H1 (cell line): ENCODE measurements around the gene AGPAT2. TPM values are rescaled to one million over a fixed set of nuclear protein-coding genes. Genes with fewer than 3 reads are reported as not detected.

Source experiments
- CTCF ChIA-PET: fragments of 300-600 bp; sonication (Branson Sonifier 250); formaldehyde crosslinking; loops from one replicate; lab custom pipeline; 2021; ENCODE audit not compliant: partially characterized antibody; lab: Charles Lee
- POLR2A ChIA-PET: fragments of 300-600 bp; sonication (Branson Sonifier 250); formaldehyde crosslinking; loops from one replicate; lab custom pipeline; 2021; ENCODE audit warnings: inconsistent platforms; ENCODE audit not compliant: partially characterized antibody; lab: Charles Lee
- DNase-seq, 2 experiments: peaks; one replicate each; pipeline versions ENCODE4 v3.0.0 to v3.0.0-alpha.2; 2010 to 2022; ENCODE audit warnings: low spot score in 2 of 2, low read depth in 1 of 2, mixed read lengths in 1 of 2
- FAIRE-seq: peaks from 2 replicates; lab custom pipeline; 2011; peaks lifted over from hg19 to GRCh38; lab: Jason Lieb, UNC
- H2AFZ ChIP-seq: 2 replicates; pipeline ENCODE4 v1.8.1; 2012; ENCODE audit warnings: low read length, inconsistent platforms
- H2AK5ac ChIP-seq: 2 replicates; pipeline ENCODE4 v1.6.1; 2013; ENCODE audit warnings: low read depth, low read length
- H2BK120ac ChIP-seq: replicated peaks from 2 replicates; pipeline ENCODE3; 2013; ENCODE audit warnings: low read depth, low read length, inconsistent platforms
- H2BK12ac ChIP-seq: 2 replicates; pipeline ENCODE4 v1.6.1; 2013; ENCODE audit warnings: low read depth, low read length
- H2BK15ac ChIP-seq: 2 replicates; pipeline ENCODE4 v1.6.1; 2013; ENCODE audit warnings: low read length
- H2BK20ac ChIP-seq: 2 replicates; pipeline ENCODE4 v1.6.1; 2013; ENCODE audit warnings: low read length
- H2BK5ac ChIP-seq: 2 replicates; pipeline ENCODE4 v1.6.1; 2013; ENCODE audit warnings: low read depth, low read length
- H3K14ac ChIP-seq: 2 replicates; pipeline ENCODE4 v1.6.1; 2013; ENCODE audit warnings: inconsistent platforms; ENCODE audit not compliant: insufficient read length
- H3K18ac ChIP-seq: 2 replicates; pipeline ENCODE4 v1.6.1; 2013; ENCODE audit warnings: low read length; ENCODE audit errors: extremely low read depth
- H3K23ac ChIP-seq: 2 replicates; pipeline ENCODE4 v1.6.1; 2013; ENCODE audit warnings: inconsistent platforms; ENCODE audit not compliant: insufficient read length
- H3K23me2 ChIP-seq: 2 replicates; pipeline ENCODE4 v1.6.1; 2013; ENCODE audit warnings: low read depth, low read length
- H3K27ac ChIP-seq: 2 replicates; pipeline ENCODE4 v1.6.1; 2011; ENCODE audit warnings: low read depth, low read length, inconsistent platforms
- H3K27me3 ChIP-seq, 4 experiments: replicated peaks in 1 of 4; 1 replicate in 1 of 4; 2 replicates in 3 of 4; pipeline versions ENCODE4 v1.6.1 to v1.8.1; 2011 to 2013; ENCODE audit warnings: low read length in 3 of 4, mild to moderate bottlenecking in 3 of 4, inconsistent platforms in 2 of 4, mixed read lengths in 2 of 4, moderate library complexity in 1 of 4; ENCODE audit not compliant: control insufficient read depth in 3 of 4, insufficient read depth in 3 of 4; ENCODE audit errors: extremely low read depth in 1 of 4
- H3K36me3 ChIP-seq, 4 experiments: 2 replicates each; pipeline versions ENCODE4 v1.6.1 to v1.8.1; 2011 to 2013; ENCODE audit warnings: mild to moderate bottlenecking in 4 of 4, low read length in 3 of 4, moderate library complexity in 2 of 4, control low read depth in 1 of 4, inconsistent platforms in 1 of 4; ENCODE audit not compliant: insufficient read depth in 4 of 4, control insufficient read depth in 2 of 4
- H3K4ac ChIP-seq: replicated peaks from 2 replicates; pipeline ENCODE3; 2013; ENCODE audit warnings: low read length, low read depth, mixed read lengths, inconsistent platforms; ENCODE audit not compliant: insufficient read length
- H3K4me1 ChIP-seq, 4 experiments: replicated peaks in 1 of 4; 1 replicate in 1 of 4; 2 replicates in 3 of 4; pipeline versions ENCODE4 v1.6.1 to v1.8.1; 2011 to 2013; ENCODE audit warnings: low read length in 3 of 4, inconsistent platforms in 2 of 4, mixed read lengths in 1 of 4; ENCODE audit not compliant: insufficient read depth in 4 of 4, control insufficient read depth in 3 of 4
- H3K4me2 ChIP-seq, 2 experiments: 2 replicates each; pipeline versions ENCODE4 v1.6.1 to v1.8.1; 2011 to 2013; ENCODE audit warnings: low read depth in 2 of 2, low read length in 2 of 2, control low read depth in 1 of 2, inconsistent platforms in 1 of 2, mild to moderate bottlenecking in 1 of 2; ENCODE audit not compliant: insufficient read depth in 1 of 2
- H3K4me3 ChIP-seq, 4 experiments: fragments of 200-600, 300-600 bp in 1 of 4; sonication (generic), shearing (Covaris generic), sonication (Bioruptor Twin) in 1 of 4; 2 replicates each; pipeline versions ENCODE4 v1.5.1 to v1.8.1; 2011 to 2016; ENCODE audit warnings: low read length in 4 of 4, low read depth in 3 of 4, control low read depth in 2 of 4, inconsistent platforms in 2 of 4, mild to moderate bottlenecking in 2 of 4, mixed read lengths in 1 of 4, moderate library complexity in 1 of 4; ENCODE audit not compliant: insufficient read depth in 2 of 4; ENCODE audit errors: extremely low read depth in 1 of 4
- H3K56ac ChIP-seq: replicated peaks from 2 replicates; pipeline ENCODE3; 2013; ENCODE audit warnings: low read depth, mild to moderate bottlenecking, mixed read lengths, low read length, inconsistent platforms; ENCODE audit not compliant: insufficient read length
- H3K79me1 ChIP-seq: 2 replicates; pipeline ENCODE4 v1.6.1; 2013; ENCODE audit warnings: low read depth, low read length, control low read depth
- H3K79me2 ChIP-seq, 2 experiments: 2 replicates each; pipeline versions ENCODE4 v1.6.1 to v1.8.1; 2012 to 2013; ENCODE audit warnings: low read length in 2 of 2, mild to moderate bottlenecking in 2 of 2, inconsistent platforms in 1 of 2; ENCODE audit not compliant: insufficient read depth in 2 of 2, control insufficient read depth in 1 of 2
- H3K9ac ChIP-seq, 4 experiments: replicated peaks in 1 of 4; 1 replicate in 1 of 4; 2 replicates in 3 of 4; pipeline versions ENCODE4 v1.6.1 to v1.8.1; 2011 to 2013; ENCODE audit warnings: low read depth in 3 of 4, low read length in 3 of 4, control low read depth in 2 of 4, mild to moderate bottlenecking in 2 of 4, moderate library complexity in 2 of 4, inconsistent platforms in 1 of 4; ENCODE audit errors: extremely low read depth in 1 of 4
- H3K9me3 ChIP-seq, 2 experiments: 2 replicates each; pipeline versions ENCODE4 v1.6.1 to v1.8.1; 2012 to 2013; ENCODE audit warnings: mild to moderate bottlenecking in 2 of 2, moderate library complexity in 2 of 2, control low read depth in 1 of 2, inconsistent platforms in 1 of 2, low read depth in 1 of 2, low read length in 1 of 2, mixed read lengths in 1 of 2; ENCODE audit not compliant: insufficient read depth in 2 of 2
- H4K20me1 ChIP-seq, 2 experiments: replicated peaks in 1 of 2; 2 replicates each; pipeline versions ENCODE3 to v1.8.1; 2011 to 2013; ENCODE audit warnings: inconsistent platforms in 2 of 2, low read length in 2 of 2, mild to moderate bottlenecking in 1 of 2; ENCODE audit not compliant: insufficient read depth in 2 of 2, control insufficient read depth in 1 of 2
- H4K5ac ChIP-seq: 2 replicates; pipeline ENCODE4 v1.6.1; 2013; ENCODE audit warnings: low read length, low read depth, mixed read lengths, inconsistent platforms; ENCODE audit not compliant: insufficient read length
- H4K8ac ChIP-seq: 2 replicates; pipeline ENCODE4 v1.8.0; 2013; ENCODE audit warnings: mild to moderate bottlenecking, moderate library complexity, low read length, inconsistent platforms; ENCODE audit not compliant: insufficient read depth; ENCODE audit errors: extremely low read depth
- H4K91ac ChIP-seq: replicated peaks from 2 replicates; pipeline ENCODE3; 2013; ENCODE audit warnings: low read length, mixed read lengths, inconsistent platforms; ENCODE audit not compliant: insufficient read length
- JUND ChIP-seq: IDR thresholded peaks from 2 replicates; pipeline ENCODE4 v1.6.1; 2011; ENCODE audit warnings: mild to moderate bottlenecking, improper control_type of control experiment, low read length
- KDM1A ChIP-seq: fragments of 200-600, 300-600 bp; sonication (generic); IDR thresholded peaks from 2 replicates; pipeline ENCODE4 v1.7.1; 2016; ENCODE audit warnings: mild to moderate bottlenecking, low read length, borderline replicate concordance
- RNF2 ChIP-seq: fragments of 200-900, 300-1000 bp; sonication (generic); IDR thresholded peaks from 2 replicates; pipeline ENCODE4 v1.7.1; 2016; ENCODE audit warnings: borderline replicate concordance, low read depth, mild to moderate bottlenecking, antibody characterized with exemption, low read length; ENCODE audit not compliant: poor library complexity, severe bottlenecking; ENCODE audit errors: missing control alignments
- SUZ12 ChIP-seq: fragments of 200-600 bp; sonication (generic); IDR thresholded peaks from 2 replicates; pipeline ENCODE4 v1.6.1; 2012; ENCODE audit warnings: mild to moderate bottlenecking, inconsistent platforms, low read length, moderate library complexity, mixed read lengths
- WGBS, 2 experiments: shearing (Covaris generic) in 1 of 2; methylation state at CpG; one replicate each; pipeline versions ENCODE4 v1.1.6 to v1.1.7; 2013 to 2015; ENCODE audit warnings: low lambda C conversion rate in 2 of 2, mixed read lengths in 2 of 2, inconsistent platforms in 1 of 2, low coverage in 1 of 2, missing lambda C conversion rate in 1 of 2; ENCODE audit not compliant: insufficient replicate concordance in 2 of 2, insufficient coverage in 1 of 2, insufficient read length in 1 of 2; ENCODE audit errors: extremely low coverage in 1 of 2, missing lambda C conversion rate in 1 of 2; 5-methylcytosine and 5-hydroxymethylcytosine counted together
- polyA plus RNA-seq, 7 experiments: library from polyadenylated mRNA; depleted of rRNA in 3 of 7; stranded (reverse) in 5 of 7; unstranded in 2 of 7; fragments of >200 nt in 5 of 7; fragments of 200-250 nt in 2 of 7; gene quantifications; 1 replicate in 5 of 7; 2 replicates in 1 of 7; 4 replicates in 1 of 7; pipeline versions ENCODE4 v1.2.1 to v1.2.3, GENCODE V29; 2011 to 2013; ENCODE audit warnings: missing spikeins in 2 of 7, mixed read lengths in 2 of 7
- total RNA-seq: library from RNA; stranded (reverse); fragmentation: NEBNext Ultra II Directional; extraction: Animal tissue kit (Norgen Biotek cat#: 25700); gene quantifications from 2 replicates; pipeline ENCODE4 v1.2.1, GENCODE V29; 2021

Gene AGPAT2
- total and polyA plus RNA-seq, 2 of the 8 experiments (the other 6 are each of a cell fraction or from before 2014, with no cell fraction given): 31.6 to 37.6 TPM

GRCh38 chr9:136688274-136689107, 1.2 kb upstream of the AGPAT2 start:
- H3K14ac ChIP-seq: no peak overlapping the region
- H2BK5ac ChIP-seq: 0 out of 2 replicates have a peak overlapping the region, but pooled peaks have one; percentile 24
- peaks cover 6% of the 10 kb centered on the region for H3K79me1 ChIP-seq
- no peaks in the 10 kb centered on the region for H3K9me3 ChIP-seq
- H3K4me1 ChIP-seq: peaks cover 0 to 27% (median 17%) of the 10 kb centered on the region in 4 experiments; a peak in 5 of 7 replicates
- H3K27ac ChIP-seq: no peak overlapping the region
- H3K23ac ChIP-seq: no peak overlapping the region
- 0 out of 2 replicates have a peak overlapping the region, but pooled peaks have one; percentile 34 for H2AK5ac ChIP-seq
- no peak overlapping the region for H3K56ac ChIP-seq
- H2BK15ac ChIP-seq: 0 out of 2 replicates have a peak overlapping the region, but pooled peaks have one; percentile 88
- H2AFZ ChIP-seq: no peak overlapping the region
- no peak overlapping the region for H2BK120ac ChIP-seq
- peak overlapping the region; percentile 80; the same call in 1 of the 2 replicates for H2BK12ac ChIP-seq
- H4K91ac ChIP-seq: peak overlapping the region; percentile 32
- H3K18ac ChIP-seq: peak overlapping the region; percentile 66; the same call in 1 of the 2 replicates
- FAIRE-seq (no peak), DNase-seq (peak in 1 of 2 experiments; percentile 49)
- no peaks in the 10 kb centered on the region for H3K79me2 ChIP-seq
- peak overlapping the region; percentile 86 for H2BK20ac ChIP-seq
- WGBS, 2 experiments: 60% methylated on average over 21 of the region's 21 CpGs; no CpG with 5 or more reads in 1 of the 2 experiments
- no peak overlapping the region for H4K5ac ChIP-seq
- TF ChIP-seq RNF2 (no peak), JUND (no peak), KDM1A (peak; percentile 61; the same call in 1 of the 2 replicates), SUZ12 (peak; percentile 44; the same call in 1 of the 2 replicates)
- peaks cover 2 to 8% of the 10 kb centered on the region in 2 experiments for H4K20me1 ChIP-seq
- peak overlapping the region; percentile 48 to 67 for H3K4me2 ChIP-seq
- no peak overlapping the region; the same call in 1 of the 2 replicates for H4K8ac ChIP-seq
- H3K36me3 ChIP-seq: no peaks in the 10 kb centered on the region
- H3K23me2 ChIP-seq: peaks cover 13% of the 10 kb centered on the region; the same call in 1 of the 2 replicates
- peak overlapping the region in 1 of 4 experiments; percentile 85; a peak in 3 of 8 replicates for H3K4me3 ChIP-seq
- H3K9ac ChIP-seq: no peak overlapping the region
- H3K4ac ChIP-seq: no peak overlapping the region
- ChIA-PET POLR2A (interaction anchor here (1.4 to 3.7 kb wide), 3 partner anchors 15 to 40 kb away, joined by 4 to 29 read pairs (median 8); no protein-coding TSS in a partner anchor), CTCF (interaction anchor here (0.9 to 12.8 kb wide), 5 partner anchors 9 to 152 kb away, joined by 3 to 125 read pairs (median 4); no protein-coding TSS in a partner anchor)
- peaks cover 0 to 11% (median 5%) of the 10 kb centered on the region in 4 experiments; a peak in 4 of 7 replicates for H3K27me3 ChIP-seq
